Endometrial microvascular endothelial cells (primary cell): ENCODE data around the gene CAGE1. TPM values are rescaled to one million over a fixed set of nuclear protein-coding genes. Genes with fewer than 3 reads are reported as not detected.
"Not testable (repeated sequence)": the region's sequence is repeated elsewhere in the genome, so short reads cannot be mapped to it uniquely, and the experiment has no call there.

Source experiments
- in situ Hi-C: cut with HindIII; loops from 2 replicates; pipeline ENCODE4 v1.10.0; 2017; ENCODE audit warnings: low sequenced_read_pairs, low pct_unique_long_range_greater_than_20kb; ENCODE audit errors: inconsistent ontology term
- total RNA-seq: library from RNA; depleted of rRNA; stranded (reverse); fragments of >200 nt; gene quantifications from one replicate; pipeline ENCODE4 v1.2.3, GENCODE V29; 2015; ENCODE audit errors: inconsistent ontology term

CAGE1 gene
- total RNA-seq, 1 donor from 2014 or later: not detected

DNA sequence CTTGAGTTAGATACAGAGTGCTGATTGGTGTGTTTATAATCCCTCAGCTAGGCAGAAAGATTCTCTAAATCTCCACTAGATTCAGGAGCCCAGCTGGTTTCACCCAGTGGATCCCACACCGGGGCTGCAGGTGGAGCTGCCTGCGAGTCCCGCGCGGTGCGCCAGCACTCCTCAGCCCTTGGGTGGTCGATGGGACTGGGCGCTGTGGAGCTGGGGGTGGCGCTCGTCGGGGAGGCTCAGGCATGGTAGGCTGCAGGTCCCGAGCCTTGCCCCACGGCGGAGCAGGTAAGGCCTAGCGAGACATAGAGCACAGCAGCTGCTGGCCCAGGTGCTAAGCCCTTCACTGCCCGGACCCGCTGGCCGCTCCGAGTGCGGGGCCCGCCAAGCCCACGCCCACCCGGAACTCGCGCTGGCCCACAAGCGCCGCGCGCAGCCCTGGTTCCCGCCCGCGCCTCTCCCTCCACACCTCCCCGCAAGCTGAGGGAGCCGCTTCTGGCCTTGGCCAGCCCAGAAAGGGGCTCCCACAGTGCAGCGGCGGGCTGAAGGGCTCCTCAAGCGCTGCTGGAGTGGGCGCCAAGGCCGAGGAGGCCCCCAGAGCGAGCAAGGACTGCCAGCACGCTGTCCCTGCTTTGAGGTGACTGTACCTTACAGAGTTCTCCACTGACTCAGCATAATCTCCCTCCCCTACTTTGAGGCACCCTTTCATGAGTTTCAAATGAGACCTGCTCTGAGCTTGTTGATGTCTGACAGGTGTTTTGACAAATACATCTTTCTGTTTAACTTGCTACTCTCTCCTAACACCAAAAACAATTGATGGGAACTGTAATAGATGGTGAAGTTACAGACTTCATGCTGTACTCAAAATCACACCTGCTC is 72.6 kb downstream of the CAGE1 start:
- in situ Hi-C loops: no loop called here

- in situ Hi-C loops: no loop called here
Measured at GRCh38 chr6:7315948-7316365, 73.6 kb downstream of the CAGE1 start.

GRCh38 chr6:7315087-7315947 is 74.2 kb downstream of the CAGE1 start:
- in situ Hi-C loops: not testable (repeated sequence)

GRCh38 chr6:7314414-7314813 is 75.1 kb downstream of the CAGE1 start:
- in situ Hi-C loops: no loop called here

- in situ Hi-C loops: no loop called here
Measured at GRCh38 chr6:7313505-7314165, 75.9 kb downstream of the CAGE1 start.

DNA sequence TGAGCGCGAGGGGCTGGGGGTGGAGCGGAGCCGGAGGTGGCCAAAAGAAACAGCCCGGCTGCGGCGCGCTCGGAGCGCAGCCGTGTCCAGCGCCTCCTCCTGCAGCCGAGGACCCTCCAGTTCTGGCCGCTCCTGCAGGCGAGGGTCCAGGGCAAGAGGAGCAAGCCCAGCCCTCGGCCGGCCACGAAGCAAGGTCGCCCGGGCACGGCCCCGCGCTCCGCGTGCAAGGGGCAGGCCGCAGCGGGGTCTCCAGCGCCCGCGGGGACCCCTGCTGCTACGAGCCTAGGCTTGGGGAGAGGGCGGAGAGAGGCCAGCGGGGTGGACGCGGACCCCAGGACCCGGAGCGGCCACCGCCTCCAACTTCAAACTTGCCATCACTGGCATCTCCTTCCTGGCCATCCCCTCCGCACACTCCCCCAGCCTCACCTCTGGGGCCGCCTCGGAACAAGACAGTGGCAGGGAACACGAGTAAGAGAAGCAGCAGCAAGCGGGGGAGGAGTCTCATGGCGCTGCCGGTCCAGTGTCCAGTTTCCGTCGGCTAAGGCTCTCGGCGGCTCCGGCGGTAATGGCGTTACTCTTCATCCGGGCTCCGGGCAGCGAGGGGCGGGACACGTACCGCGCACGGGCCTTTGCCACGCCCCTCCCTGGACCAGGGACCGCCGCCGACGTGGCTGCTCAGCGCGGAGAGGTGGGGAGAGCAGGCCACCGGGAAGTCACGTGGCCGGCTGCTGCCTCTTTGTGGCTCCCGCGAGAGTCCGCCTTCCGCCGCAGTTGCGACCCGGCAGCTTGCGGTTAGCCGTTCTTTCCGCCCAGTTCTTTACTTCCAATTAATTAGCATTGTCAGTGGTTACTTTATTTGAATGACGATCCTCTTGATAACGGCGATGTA is 76.7 kb downstream of the CAGE1 start, which contains the start of gene SSR1:
Gene SSR1 (minus strand): TSS at position 584 of the 889 bp plus-strand sequence. CDS start 79 bp downstream, at position 505.
- in situ Hi-C loops: no loop called here

DNA sequence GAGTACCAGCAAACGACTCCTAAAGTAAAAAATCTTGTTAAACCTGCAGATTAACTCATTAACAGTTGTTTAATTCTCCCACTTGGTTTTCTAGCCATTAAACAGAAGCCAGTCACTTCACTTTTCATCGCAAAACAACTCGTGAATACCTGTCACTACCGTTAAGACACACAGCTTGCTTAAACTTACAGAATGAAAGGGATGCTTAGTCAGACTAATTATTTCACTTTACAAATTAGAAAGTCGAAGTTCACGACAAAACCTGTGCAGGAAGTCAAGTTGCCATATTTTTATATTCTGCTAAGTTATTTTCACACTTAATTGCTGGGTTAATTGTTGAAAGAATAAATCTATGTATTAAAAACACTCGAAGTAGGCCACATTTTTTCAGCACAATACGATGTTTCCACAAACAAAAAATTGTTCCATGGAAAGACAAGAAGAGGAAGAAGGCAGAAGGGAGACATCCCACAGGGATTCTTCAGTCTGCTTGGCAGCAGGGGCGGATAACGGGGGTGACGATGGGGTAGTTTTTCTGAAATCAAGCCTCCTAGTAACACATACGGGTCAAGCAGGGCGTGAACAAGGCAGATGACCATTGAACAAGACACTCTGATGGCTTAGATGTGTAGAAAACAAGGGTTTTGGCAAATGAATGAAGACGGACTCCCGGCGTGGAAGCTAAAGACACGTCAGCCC is 77.5 kb downstream of the CAGE1 start:
- in situ Hi-C loops: no loop called here

DNA sequence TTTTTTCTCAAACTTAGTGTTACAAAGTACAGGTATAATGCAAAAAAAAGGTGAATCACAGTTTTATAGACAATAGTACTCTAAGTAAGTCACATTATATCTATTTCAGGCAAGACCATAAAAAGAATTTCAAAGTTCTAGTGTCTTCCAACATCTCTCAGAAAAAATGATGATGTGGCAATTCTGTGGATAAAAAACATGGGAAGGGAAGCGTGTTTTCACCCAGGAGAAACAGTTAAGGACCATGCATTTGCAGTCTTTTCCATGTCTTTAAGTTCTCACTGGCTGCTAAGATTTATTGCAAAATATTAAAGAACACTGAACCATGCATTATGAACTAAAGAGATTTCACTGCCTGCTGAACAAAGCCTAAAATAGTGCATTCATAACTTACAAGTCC is 78.4 kb downstream of the CAGE1 start:
- in situ Hi-C loops: no loop called here

DNA sequence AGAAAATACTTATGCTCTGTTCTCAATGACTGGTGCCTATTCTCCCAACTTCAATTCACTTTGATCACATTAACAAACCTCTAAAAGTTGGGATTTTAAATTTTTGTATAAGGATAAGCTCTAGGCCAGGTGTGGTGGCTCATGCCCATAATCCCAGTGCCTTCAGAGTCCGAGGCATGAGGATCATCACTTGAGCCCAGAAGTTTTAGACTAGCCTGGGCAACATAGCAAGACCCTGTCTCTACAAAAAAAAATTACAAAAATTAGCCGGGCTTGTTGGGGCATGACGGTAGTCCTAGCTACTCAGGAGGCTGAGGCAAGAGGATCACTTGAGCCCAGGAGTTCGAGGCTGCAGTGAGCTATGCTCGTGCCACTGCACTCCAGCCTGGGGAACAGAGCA is 80.5 kb downstream of the CAGE1 start:
- in situ Hi-C loops: no loop called here

DNA sequence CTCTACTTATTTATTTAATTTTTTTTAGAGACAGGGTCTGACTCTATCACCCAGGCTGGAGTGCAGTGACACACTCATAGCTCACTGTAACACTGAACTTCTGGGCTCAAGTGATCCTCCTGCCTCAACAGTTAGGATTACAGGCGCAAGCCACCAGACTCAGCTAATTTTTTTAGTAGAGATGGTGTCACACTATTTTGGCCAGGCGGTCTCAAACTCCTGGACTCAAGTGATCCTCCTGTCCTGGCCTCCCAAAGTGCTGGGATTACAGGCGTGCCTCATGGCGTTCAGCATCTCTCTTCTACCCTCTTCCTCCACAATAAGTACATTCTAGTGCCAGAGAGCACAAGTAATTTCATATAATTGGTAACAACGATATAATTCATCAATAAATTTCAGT is 82.0 kb downstream of the CAGE1 start:
- in situ Hi-C loops: no loop called here

- in situ Hi-C loops: no loop called here
Measured at GRCh38 chr6:7304821-7305220, 84.7 kb downstream of the CAGE1 start.

DNA sequence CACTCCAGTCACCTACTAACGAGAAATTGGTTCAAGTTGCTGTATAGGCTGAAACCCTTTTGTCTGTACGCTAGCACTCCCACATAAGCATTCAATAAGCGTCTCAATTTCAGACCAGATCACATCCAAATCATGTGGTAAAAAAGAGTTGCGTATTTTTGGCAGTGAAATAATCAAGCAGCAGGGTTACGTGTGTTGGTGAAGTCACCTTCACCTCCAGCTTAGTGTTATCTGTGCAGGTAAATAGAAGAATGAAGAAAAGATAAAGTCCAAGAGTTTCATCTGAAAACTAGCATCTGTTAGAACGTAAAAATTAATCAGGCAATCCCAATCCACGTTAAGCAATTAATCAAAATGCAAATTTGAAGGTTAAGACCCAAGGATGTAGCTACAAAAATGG is 87.8 kb downstream of the CAGE1 start:
- in situ Hi-C loops: no loop called here

DNA sequence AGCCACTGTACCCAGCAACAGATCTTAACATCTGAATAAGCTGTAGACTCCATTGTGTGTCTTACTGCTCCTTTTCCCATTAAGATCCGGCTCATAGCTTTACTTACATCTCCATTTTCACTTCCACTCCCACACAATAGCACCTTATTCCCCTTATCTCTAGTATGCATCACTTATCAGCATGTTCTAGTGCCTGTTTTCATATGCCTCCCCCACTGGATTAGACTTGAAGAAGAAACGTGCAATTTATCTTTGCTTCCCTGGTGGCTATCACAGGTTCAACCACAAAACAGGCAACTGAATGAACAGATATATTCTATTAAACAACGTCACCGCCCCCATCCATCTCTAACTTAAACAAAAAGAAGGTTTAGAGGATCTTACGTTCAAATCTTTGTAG is 88.6 kb downstream of the CAGE1 start:
- in situ Hi-C loops: no loop called here

- in situ Hi-C loops: loop anchor here (25.0 kb wide), 2 partner anchors 89 to 314 kb away; partner anchors contain the start of genes CAGE1 and RIOK1
Measured at GRCh38 chr6:7298113-7298512, 91.4 kb downstream of the CAGE1 start.

- in situ Hi-C loops: loop anchor here (25.0 kb wide), 2 partner anchors 91 to 316 kb away; partner anchors contain the start of genes CAGE1 and RIOK1
Measured at GRCh38 chr6:7296602-7297001, 92.9 kb downstream of the CAGE1 start.

GRCh38 chr6:7295916-7296315 is 93.6 kb downstream of the CAGE1 start:
- in situ Hi-C loops: loop anchor here (25.0 kb wide), 2 partner anchors 91 to 316 kb away; partner anchors contain the start of genes CAGE1 and RIOK1

- in situ Hi-C loops: loop anchor here (25.0 kb wide), 2 partner anchors 95 to 320 kb away; partner anchors contain the start of genes CAGE1 and RIOK1
Measured at GRCh38 chr6:7292596-7293255, 96.8 kb downstream of the CAGE1 start.
